Glomerular visceral epithelial cell (primary cell): Measurements from ENCODE around the gene CACNA1B.

Experiments
- DNase-seq: peaks from one replicate; pipeline ENCODE4 v3.0.0-alpha.2; 2016; ENCODE audit errors: extremely low spot score

The CACNA1B gene

GRCh38 chr9:137920753-137921152 lies 43.2 kb downstream of the CACNA1B start:
- DNase-seq = no peak

- no peak for DNase-seq
Measured at GRCh38 chr9:137924169-137924568, 46.6 kb downstream of the CACNA1B start.

- DNase-seq = no peak
Measured at GRCh38 chr9:137924761-137925369, 47.3 kb downstream of the CACNA1B start.

GRCh38 chr9:137943655-137944054 lies 66.1 kb downstream of the CACNA1B start:
- no peak for DNase-seq

- no peak for DNase-seq
Measured at GRCh38 chr9:137945581-137945980, 68.0 kb downstream of the CACNA1B start.

GRCh38 chr9:137946993-137947392 lies 69.4 kb downstream of the CACNA1B start:
- DNase-seq = no peak

- no peak for DNase-seq
Measured at GRCh38 chr9:137948642-137949041, 71.1 kb downstream of the CACNA1B start.

- no peak for DNase-seq
Measured at GRCh38 chr9:137949260-137949659, 71.7 kb downstream of the CACNA1B start.

GRCh38 chr9:137951107-137951506 lies 73.5 kb downstream of the CACNA1B start:
- no peak for DNase-seq

GRCh38 chr9:137951597-137952490 lies 74.3 kb downstream of the CACNA1B start:
- no peak for DNase-seq

- DNase-seq = no peak
Measured at GRCh38 chr9:137952976-137953666, 75.5 kb downstream of the CACNA1B start.

GRCh38 chr9:137953683-137954438 lies 76.3 kb downstream of the CACNA1B start:
- DNase-seq = no peak

GRCh38 chr9:137955224-137955570 lies 77.6 kb downstream of the CACNA1B start:
- DNase-seq = no peak

GRCh38 chr9:137955586-137955985 lies 78.0 kb downstream of the CACNA1B start:
- no peak for DNase-seq

- no peak for DNase-seq
Measured at GRCh38 chr9:137956039-137956438, 78.5 kb downstream of the CACNA1B start.

GRCh38 chr9:137956688-137957385 lies 79.3 kb downstream of the CACNA1B start:
- DNase-seq = no peak

- DNase-seq = no peak
Measured at GRCh38 chr9:137959641-137960411, 82.2 kb downstream of the CACNA1B start.

- DNase-seq = no peak
Measured at GRCh38 chr9:137960496-137960895, 82.9 kb downstream of the CACNA1B start.

- no peak for DNase-seq
Measured at GRCh38 chr9:137963525-137963924, 85.9 kb downstream of the CACNA1B start.

GRCh38 chr9:137965177-137965795 lies 87.7 kb downstream of the CACNA1B start:
- no peak for DNase-seq
